HG02759 (cell line): ENCODE data around the gene COL4A5.
"Not testable (repeated sequence)": the region's sequence is repeated elsewhere in the genome, so short reads cannot be mapped to it uniquely, and the experiment has no call there.

Source experiments
- ATAC-seq: cut with Tn5 transposase; IDR thresholded peaks from one replicate; pipeline ENCODE4 v1.9.1; 2021; ENCODE audit warnings: mild to moderate bottlenecking, moderate library complexity; ENCODE audit not compliant: unreplicated experiment

COL4A5 gene

GRCh38 chrX:108453841-108454240, 14.2 kb downstream of the COL4A5 start:
- ATAC-seq = no peak

DNA sequence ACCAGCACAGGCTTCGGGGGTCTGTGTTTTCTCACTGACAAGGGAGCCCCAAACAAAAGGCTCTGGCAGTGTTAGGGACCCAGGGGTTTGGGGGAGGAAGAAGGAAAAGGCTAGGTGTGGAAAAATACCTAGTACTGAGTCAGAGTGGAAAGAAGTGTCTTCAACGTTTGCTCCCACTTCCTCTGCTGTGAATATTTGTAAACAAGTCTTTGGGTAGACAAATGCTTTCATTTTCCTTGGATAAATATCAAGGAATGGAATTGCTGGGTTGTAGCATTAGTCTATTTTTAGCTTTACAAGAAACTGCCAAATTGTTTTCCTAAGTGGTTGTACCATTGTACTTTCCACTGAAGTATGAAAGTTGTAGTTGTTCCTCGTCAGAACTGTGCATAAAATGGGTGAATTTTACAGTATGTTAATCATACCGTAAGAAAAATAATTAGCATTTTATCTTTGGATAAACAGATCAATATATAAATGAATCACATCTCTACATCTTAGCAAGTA, 17.4 kb downstream of the COL4A5 start:
- ATAC-seq = no peak

DNA sequence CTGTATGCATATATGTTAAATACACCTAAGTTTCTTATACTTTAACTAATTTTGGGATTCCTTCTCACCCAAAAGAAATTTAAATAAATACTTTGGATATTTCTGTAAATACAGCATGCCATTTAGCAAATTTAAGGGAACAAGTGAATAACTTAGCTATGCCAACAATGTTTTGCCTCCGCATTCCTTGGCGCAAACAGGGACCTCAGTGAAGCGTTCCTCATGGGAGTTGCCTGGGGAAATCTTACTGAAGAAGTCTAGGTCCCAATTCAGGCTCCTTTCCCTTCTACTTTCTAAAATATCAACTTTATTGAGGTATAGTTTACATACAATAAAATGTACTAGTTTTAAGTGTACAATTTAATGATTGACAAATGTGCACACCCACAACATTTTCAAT, 25.0 kb downstream of the COL4A5 start:
- no peak for ATAC-seq

DNA sequence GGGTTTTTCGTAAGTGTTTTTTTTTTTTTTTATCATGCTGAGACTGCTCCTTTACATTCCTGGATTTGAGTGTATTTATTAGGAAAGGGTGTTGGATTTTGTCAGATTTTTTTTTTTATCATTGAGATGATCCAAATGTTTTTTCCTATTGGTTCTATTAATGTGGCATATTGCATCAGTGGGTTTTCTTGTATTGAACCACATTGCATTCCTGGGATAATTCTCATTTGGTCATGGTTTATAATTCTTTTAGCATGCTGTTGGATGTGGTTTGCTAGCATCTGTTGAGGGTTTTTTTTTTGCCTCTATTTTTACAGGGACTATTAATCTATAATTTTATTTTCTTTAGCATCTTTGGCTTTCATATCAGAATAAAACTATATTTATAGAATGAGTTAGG, 28.8 kb downstream of the COL4A5 start:
- ATAC-seq = no peak

GRCh38 chrX:108473979-108474378, 34.3 kb downstream of the COL4A5 start:
- no peak for ATAC-seq

DNA sequence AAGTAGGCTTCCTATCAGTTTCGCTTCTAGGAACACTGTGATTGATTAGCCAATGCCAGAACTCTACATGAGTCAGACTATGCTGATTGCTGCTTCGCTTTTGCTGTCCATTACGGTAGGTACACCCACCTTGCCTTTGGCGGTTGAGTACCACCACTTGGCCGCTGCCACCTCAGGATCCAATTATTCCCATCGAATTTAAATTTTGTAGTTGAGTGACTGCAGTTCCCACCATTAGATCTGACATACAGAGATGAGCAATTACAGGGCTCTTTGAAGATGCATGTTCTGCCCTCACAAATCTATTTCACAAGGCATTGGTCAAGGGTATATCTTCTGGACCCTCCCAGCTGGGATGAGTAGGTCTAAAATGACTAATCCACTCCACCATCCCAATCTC, 41.9 kb downstream of the COL4A5 start:
- ATAC-seq = not testable (repeated sequence)

- ATAC-seq = no peak
Observed at GRCh38 chrX:108484251-108484650, 44.6 kb downstream of the COL4A5 start.

GRCh38 chrX:108485960-108486359, 46.3 kb downstream of the COL4A5 start:
- ATAC-seq = no peak

GRCh38 chrX:108494406-108495090, 54.9 kb downstream of the COL4A5 start:
- ATAC-seq = no peak

DNA sequence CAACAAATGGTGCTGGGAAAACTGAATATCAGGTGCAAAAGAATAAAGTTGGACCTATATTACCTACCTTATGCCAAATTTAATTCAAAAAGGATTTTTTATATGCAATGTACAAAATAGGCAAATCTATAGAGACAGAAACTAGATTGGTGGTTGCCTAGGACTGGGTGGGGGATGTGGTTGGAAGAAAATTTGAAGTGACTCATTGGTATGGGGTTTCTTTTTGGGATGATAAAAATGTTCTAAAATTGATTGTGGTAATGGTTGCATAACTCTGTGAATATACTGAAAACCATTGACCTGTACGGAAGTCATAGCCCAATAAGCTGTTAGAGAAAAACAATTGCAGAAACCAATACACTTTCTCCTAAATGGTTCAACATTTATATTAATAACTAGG, 72.1 kb downstream of the COL4A5 start:
- no peak for ATAC-seq

- ATAC-seq = no peak
Observed at GRCh38 chrX:108516184-108516583, 76.5 kb downstream of the COL4A5 start.

GRCh38 chrX:108527724-108528123, 88.1 kb downstream of the COL4A5 start:
- ATAC-seq = no peak

DNA sequence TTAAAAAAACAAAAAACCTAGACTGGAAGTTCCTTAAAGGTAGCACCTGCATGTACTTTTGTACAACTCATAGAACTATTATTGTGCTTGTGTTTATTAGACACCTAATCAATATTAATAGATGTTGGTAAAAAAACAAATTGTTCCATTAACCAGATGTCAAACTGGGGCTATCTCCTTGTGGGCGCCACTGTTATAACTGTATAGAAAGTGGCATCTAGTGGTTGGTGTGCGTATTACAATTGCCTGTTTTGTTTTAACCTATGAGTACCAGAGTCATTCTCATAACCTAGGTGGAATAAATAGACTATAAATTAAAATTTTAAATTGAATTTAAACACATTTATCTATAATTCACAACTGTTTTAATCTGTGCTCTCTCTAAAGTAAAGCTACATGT, 97.4 kb downstream of the COL4A5 start:
- ATAC-seq = peak; percentile 80

- ATAC-seq = no peak
Observed at GRCh38 chrX:108541286-108541685, 101.6 kb downstream of the COL4A5 start.

- ATAC-seq = no peak
Observed at GRCh38 chrX:108557580-108557979, 117.9 kb downstream of the COL4A5 start.

- no peak for ATAC-seq
Observed at GRCh38 chrX:108558217-108558616, 118.6 kb downstream of the COL4A5 start.

DNA sequence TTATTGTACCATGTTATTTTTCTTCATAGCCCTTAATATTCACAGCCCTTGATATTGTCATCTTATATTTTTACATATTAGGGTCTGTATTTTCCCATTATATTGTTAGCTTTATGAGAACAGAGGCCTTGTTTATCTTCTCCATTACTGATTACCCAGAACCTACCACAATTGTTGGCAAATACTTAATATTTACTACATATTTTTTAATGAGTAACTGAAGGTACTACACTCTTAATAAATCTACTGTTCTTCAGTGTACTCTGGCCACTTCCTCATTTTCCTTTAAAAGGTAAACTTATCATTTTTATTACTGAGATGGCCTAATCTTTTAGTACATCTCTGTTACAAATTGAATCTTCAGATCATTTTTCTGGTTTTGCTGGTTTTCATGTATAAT, 133.5 kb downstream of the COL4A5 start:
- no peak for ATAC-seq

DNA sequence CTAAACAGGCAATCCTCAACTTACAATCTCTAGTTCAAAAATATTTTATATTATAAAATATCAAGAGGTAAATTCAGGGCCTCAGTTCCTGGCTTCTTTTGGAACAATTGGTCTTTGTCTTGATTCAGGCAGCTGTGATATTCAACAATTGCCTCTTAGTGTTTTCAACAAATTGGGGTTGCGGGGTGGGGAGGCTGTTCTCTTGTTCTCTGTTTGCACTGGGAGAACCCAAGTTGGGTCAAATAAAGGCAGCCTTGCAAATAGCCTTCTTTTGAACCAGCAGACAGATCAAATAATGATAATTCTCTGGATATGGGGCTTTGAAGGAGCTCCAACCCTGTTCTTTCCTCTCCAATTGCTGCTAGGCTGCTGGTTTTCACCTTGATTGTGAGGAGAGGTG, 142.5 kb downstream of the COL4A5 start:
- no peak for ATAC-seq

DNA sequence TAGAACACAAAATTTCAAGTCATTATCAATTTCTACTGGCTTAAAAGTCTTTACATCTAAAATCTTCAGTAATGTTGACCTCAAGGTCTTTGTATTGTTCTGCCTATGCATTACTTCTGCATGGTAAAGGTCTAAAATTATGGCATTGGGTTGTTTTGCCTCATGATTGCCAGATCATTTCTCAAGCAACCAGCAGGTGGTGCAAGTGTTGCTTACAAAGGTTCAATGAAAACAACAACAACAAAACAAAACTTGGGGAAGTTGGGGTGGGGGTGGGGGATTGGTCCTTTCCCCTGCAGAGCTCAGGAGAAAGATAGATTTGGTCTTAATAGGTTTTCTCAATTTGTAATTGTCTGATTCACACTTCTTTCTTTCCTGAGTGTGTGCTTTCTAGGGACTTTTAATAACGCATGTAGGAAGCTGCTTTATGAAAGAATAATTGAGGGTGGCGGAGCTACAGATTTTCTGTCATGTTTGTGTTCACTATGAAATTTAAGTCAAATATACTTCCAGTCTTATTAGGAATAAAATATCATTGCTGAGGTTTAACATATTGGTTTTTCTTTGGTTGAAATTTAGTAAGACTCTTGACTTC, 145.1 kb downstream of the COL4A5 start:
- no peak for ATAC-seq

- ATAC-seq = no peak
Observed at GRCh38 chrX:108590496-108590895, 150.9 kb downstream of the COL4A5 start.

DNA sequence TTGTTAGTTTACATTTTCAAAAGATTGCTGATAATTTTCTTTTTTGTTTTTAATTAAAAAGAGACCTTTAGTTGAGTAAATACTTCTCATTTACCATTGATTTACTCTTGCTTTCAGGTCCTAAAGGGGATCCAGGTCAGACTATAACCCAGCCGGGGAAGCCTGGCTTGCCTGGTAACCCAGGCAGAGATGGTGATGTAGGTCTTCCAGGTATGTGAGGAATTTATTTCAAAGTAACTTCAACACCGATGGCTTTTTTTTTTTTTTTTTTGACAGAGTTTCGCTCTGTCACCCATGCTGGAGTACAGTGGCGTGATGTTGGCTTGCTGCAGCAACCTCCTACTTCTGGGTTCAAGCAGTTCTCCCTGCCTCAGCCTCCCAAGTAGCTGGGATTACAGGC, 161.6 kb downstream of the COL4A5 start:
- ATAC-seq = no peak

GRCh38 chrX:108610141-108610540, 170.5 kb downstream of the COL4A5 start:
- ATAC-seq = no peak

DNA sequence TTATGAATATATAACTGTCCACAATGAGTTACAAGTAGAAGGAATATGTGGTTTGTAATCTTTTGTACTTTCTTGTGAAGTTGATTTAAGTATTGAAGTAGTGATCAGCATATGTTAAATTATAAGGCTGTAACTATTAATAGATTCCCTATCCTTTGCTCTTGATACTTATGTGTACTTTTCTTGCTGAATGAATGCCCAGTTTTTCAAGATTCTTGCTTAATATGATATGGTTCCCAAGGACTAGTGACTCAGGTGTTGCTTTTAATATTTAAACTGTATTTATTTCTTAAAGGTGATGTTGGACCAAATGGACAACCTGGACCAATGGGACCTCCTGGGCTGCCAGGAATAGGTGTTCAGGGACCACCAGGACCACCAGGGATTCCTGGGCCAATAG, 175.0 kb downstream of the COL4A5 start:
- no peak for ATAC-seq
